Measurements from ENCODE around the gene PRR29. TPM values are rescaled to one million over a fixed set of nuclear protein-coding genes. Genes with fewer than 3 reads are reported as not detected.

PRR29 gene
- total and polyA plus RNA-seq, 2 donors (not counting 1 experiment from before 2014, with no cell fraction given) = 0.03 TPM; not detected in 1

GRCh38 chr17:64045176-64045575 lies 47.0 kb downstream of the PRR29 start:
- no peak for DNase-seq
- H3K9me3 Mint-ChIP-seq (ENCODE audit: insufficient read depth) = no peaks in the 10 kb centered on the region
- no peak overlapping the region for H2AFZ ChIP-seq (ENCODE audit: insufficient read depth, low read depth, low read length, poor library complexity, severe bottlenecking)
- no peak for ATAC-seq (ENCODE audit: low read depth)
- ChIA-PET CTCF (interaction anchor here (1.2 to 3.0 kb wide), 2 partner anchors 15 to 258 kb away, joined by 3 to 20 read pairs; no protein-coding TSS in a partner anchor), POLR2A (no interaction called here)
- no peak overlapping the region for H3K27ac Mint-ChIP-seq
- no peaks in the 10 kb centered on the region for H3K27me3 ChIP-seq (replicated peaks in 1 of 4; ENCODE audit: control extremely low read depth in 1 of 4, control insufficient read depth in 3 of 4, insufficient read depth in 4 of 4, low read length in 3 of 4)
- 88% methylated on average over 10 of the region's 13 CpGs for WGBS (ENCODE audit: insufficient coverage)
- H3K4me3 Mint-ChIP-seq = no peak overlapping the region
- H3K9me3 ChIP-seq (ENCODE audit: control extremely low read depth in 1 of 3, control insufficient read depth in 2 of 3, insufficient read depth in 1 of 3, low read length in 2 of 3) = no peaks in the 10 kb centered on the region
- TF ChIP-seq CTCF (IDR thresholded peaks at IDR 0.05) = no peak
- TF ChIP-seq EZH2 (IDR thresholded peaks at IDR 0.05; ENCODE audit: borderline replicate concordance, insufficient read depth, low read depth, low read length, poor library complexity, severe bottlenecking) = no peak
- H4K20me1 ChIP-seq (ENCODE audit: control insufficient read depth, insufficient read depth, low read length, poor library complexity, severe bottlenecking) = no peaks in the 10 kb centered on the region
- H3K4me2 ChIP-seq (replicated peaks; ENCODE audit: low read depth, low read length, poor library complexity, severe bottlenecking) = no peak overlapping the region
- H3K79me2 ChIP-seq (ENCODE audit: control insufficient read depth, insufficient read depth, low read length) = no peaks in the 10 kb centered on the region
- no peak overlapping the region for H3K4me3 ChIP-seq (ENCODE audit: control extremely low read depth in 1 of 5, extremely low read depth in 1 of 5, insufficient read depth in 1 of 5, low read depth in 2 of 5, low read length in 4 of 5)
- H3K36me3 ChIP-seq (replicated peaks in 1 of 2; ENCODE audit: control extremely low read depth in 1 of 2, control insufficient read depth in 1 of 2, extremely low read depth in 1 of 2, insufficient read depth in 2 of 2, low read length in 1 of 2) = peaks cover 0 to 13% of the 10 kb centered on the region in 2 experiments
- no peak overlapping the region for H3K9ac ChIP-seq (ENCODE audit: low read length)
- H3K27ac ChIP-seq (ENCODE audit: low read length in 2 of 2) = no peak overlapping the region
- no peaks in the 10 kb centered on the region for H3K27me3 Mint-ChIP-seq
- intact Hi-C loops (cut with micrococcal nuclease) = no loop called here
- H3K4me1 Mint-ChIP-seq = no peaks in the 10 kb centered on the region
- no peaks in the 10 kb centered on the region for H3K4me1 ChIP-seq (ENCODE audit: control insufficient read depth in 2 of 2, insufficient read depth in 2 of 2, low read length in 2 of 2)

GRCh38 chr17:64048805-64049204 lies 50.7 kb downstream of the PRR29 start:
- Histone ChIP-seq H3K4me3 (ENCODE audit: control extremely low read depth in 1 of 5, extremely low read depth in 1 of 5, insufficient read depth in 1 of 5, low read depth in 2 of 5, low read length in 4 of 5) (no peak overlapping the region), H3K9me3 (ENCODE audit: control extremely low read depth in 1 of 3, control insufficient read depth in 2 of 3, insufficient read depth in 1 of 3, low read length in 2 of 3) (no peaks in the 10 kb centered on the region), H2AFZ (ENCODE audit: insufficient read depth, low read depth, low read length, poor library complexity, severe bottlenecking) (no peak overlapping the region), H3K4me2 (replicated peaks; ENCODE audit: low read depth, low read length, poor library complexity, severe bottlenecking) (no peak overlapping the region), H3K79me2 (ENCODE audit: control insufficient read depth, insufficient read depth, low read length) (no peaks in the 10 kb centered on the region), H4K20me1 (ENCODE audit: control insufficient read depth, insufficient read depth, low read length, poor library complexity, severe bottlenecking) (no peaks in the 10 kb centered on the region), H3K36me3 (replicated peaks in 1 of 2; ENCODE audit: control extremely low read depth in 1 of 2, control insufficient read depth in 1 of 2, extremely low read depth in 1 of 2, insufficient read depth in 2 of 2, low read length in 1 of 2) (peaks cover 0 to 19% of the 10 kb centered on the region in 2 experiments), H3K4me1 (ENCODE audit: control insufficient read depth in 2 of 2, insufficient read depth in 2 of 2, low read length in 2 of 2) (peaks cover 5 to 9% of the 10 kb centered on the region in 2 donors), H3K9ac (ENCODE audit: low read length) (no peak overlapping the region), H3K27me3 (replicated peaks in 1 of 4; ENCODE audit: control extremely low read depth in 1 of 4, control insufficient read depth in 3 of 4, insufficient read depth in 4 of 4, low read length in 3 of 4) (no peaks in the 10 kb centered on the region), H3K27ac (ENCODE audit: low read length in 2 of 2) (no peak overlapping the region)
- H3K4me1 Mint-ChIP-seq = peaks cover 9% of the 10 kb centered on the region
- POLR2A ChIA-PET = interaction anchor here (0.5 kb wide), 1 partner anchor 250 kb away, joined by 3 read pairs; no protein-coding TSS in a partner anchor
- DNase-seq = no peak
- 91% methylated on average over 8 of the region's 9 CpGs for WGBS (ENCODE audit: insufficient coverage)
- TF ChIP-seq EZH2 (IDR thresholded peaks at IDR 0.05; ENCODE audit: borderline replicate concordance, insufficient read depth, low read depth, low read length, poor library complexity, severe bottlenecking) = no peak
- no peak for TF ChIP-seq CTCF (IDR thresholded peaks at IDR 0.05)
- no peak overlapping the region for H3K4me3 Mint-ChIP-seq
- no peak overlapping the region for H3K27ac Mint-ChIP-seq
- H3K27me3 Mint-ChIP-seq = no peaks in the 10 kb centered on the region
- H3K9me3 Mint-ChIP-seq (ENCODE audit: insufficient read depth) = no peaks in the 10 kb centered on the region
- no peak for ATAC-seq (ENCODE audit: low read depth)
- CTCF ChIA-PET = interaction anchor here (2.7 kb wide), 1 partner anchor 85 kb away, joined by 10 read pairs; no protein-coding TSS in a partner anchor
- intact Hi-C loops (cut with micrococcal nuclease) = no loop called here
